Measurements from ENCODE around the gene HBD.

- TF ChIP-seq CTCF (IDR thresholded peaks at IDR 0.05) (no peak), POLR2AphosphoS5 (IDR thresholded peaks at IDR 0.05) (no peak)
Measured at GRCh38 chr11:5196067-5196466, 38.2 kb downstream of the HBD start.
